SK-N-SH (cell line): ENCODE results near the gene KCNIP4. TPM values are rescaled to one million over a fixed set of nuclear protein-coding genes. Genes with fewer than 3 reads are reported as not detected.

Source experiments
- CTCF ChIA-PET: fragments of 300-600, 350-600 bp; formaldehyde crosslinking; extraction: SDS; loops from one replicate; lab custom pipeline; 2021; lab: Yijun Ruan, JAX
- POLR2A ChIA-PET: fragments of 350-600 bp; sonication (Branson Sonifier 250); formaldehyde crosslinking; extraction: SDS; loops from one replicate; lab custom pipeline; 2020; ENCODE audit warnings: antibody characterized with exemption, inconsistent platforms; lab: Yijun Ruan, JAX
- DNase-seq: peaks from one replicate; pipeline ENCODE4 v3.0.0; 2012
- H2AFZ ChIP-seq: fragments of 200-600 bp; sonication (generic); 2 replicates; pipeline ENCODE4 v1.8.1; 2016; ENCODE audit warnings: antibody characterized with exemption, mild to moderate bottlenecking, low read depth
- H3F3A ChIP-seq: fragments of 200-600 bp; sonication (generic); replicated peaks from 2 replicates; pipeline ENCODE3; 2016; ENCODE audit warnings: antibody characterized with exemption, mild to moderate bottlenecking; ENCODE audit not compliant: insufficient read depth
- H3K27ac ChIP-seq, 2 experiments: fragments of 200-500 bp in 1 of 2; fragments of 200-600 bp in 1 of 2; sonication (Bioruptor generic) in 1 of 2; sonication (generic), shearing (Covaris generic) in 1 of 2; 2 replicates each; pipeline versions ENCODE4 v1.5.1 to v1.6.1; 2014 to 2016; ENCODE audit warnings: low read depth in 2 of 2, inconsistent platforms in 1 of 2, low read length in 1 of 2, mild to moderate bottlenecking in 1 of 2, mixed read lengths in 1 of 2
- H3K27me3 ChIP-seq: fragments of 200-600 bp; sonication (generic), shearing (Covaris generic); 2 replicates; pipeline ENCODE4 v1.6.1; 2016; ENCODE audit warnings: mixed run types; ENCODE audit not compliant: insufficient read depth
- H3K36me3 ChIP-seq, 2 experiments: fragments of 200-500 bp in 1 of 2; fragments of 200-600 bp in 1 of 2; sonication (Bioruptor generic) in 1 of 2; sonication (generic) in 1 of 2; replicated peaks in 1 of 2; 2 replicates each; pipeline versions ENCODE3 to v1.5.1; 2014 to 2016; ENCODE audit warnings: low read length in 1 of 2, mild to moderate bottlenecking in 1 of 2; ENCODE audit not compliant: insufficient read depth in 2 of 2, control insufficient read depth in 1 of 2
- H3K4me1 ChIP-seq, 2 experiments: fragments of 200-500 bp in 1 of 2; fragments of 200-600 bp in 1 of 2; sonication (Bioruptor generic) in 1 of 2; sonication (generic), shearing (Covaris generic) in 1 of 2; 2 replicates each; pipeline versions ENCODE4 v1.5.1 to v1.6.1; 2014 to 2016; ENCODE audit warnings: low read depth in 1 of 2, low read length in 1 of 2, mixed run types in 1 of 2; ENCODE audit not compliant: insufficient read depth in 2 of 2, control insufficient read depth in 1 of 2
- H3K4me2 ChIP-seq: fragments of 200-600 bp; sonication (generic), shearing (Covaris generic); 2 replicates; pipeline ENCODE4 v1.6.1; 2017; ENCODE audit warnings: mixed run types
- H3K4me3 ChIP-seq, 2 experiments: fragments of 200-500 bp in 1 of 2; fragments of 200-600 bp in 1 of 2; sonication (Bioruptor generic) in 1 of 2; sonication (generic), shearing (Covaris generic) in 1 of 2; 2 replicates each; pipeline versions ENCODE4 v1.5.1 to v1.8.1; 2014 to 2016; ENCODE audit warnings: low read depth in 2 of 2, inconsistent platforms in 1 of 2, low read length in 1 of 2, mild to moderate bottlenecking in 1 of 2, mixed read lengths in 1 of 2, moderate library complexity in 1 of 2
- H3K79me2 ChIP-seq: fragments of 200-600 bp; sonication (generic); 2 replicates; pipeline ENCODE4 v1.8.1; 2017; ENCODE audit warnings: mild to moderate bottlenecking; ENCODE audit not compliant: insufficient read depth
- H3K9ac ChIP-seq: fragments of 200-600 bp; sonication (generic); 2 replicates; pipeline ENCODE4 v1.6.1; 2017; ENCODE audit warnings: mixed run types
- H3K9me2 ChIP-seq: fragments of 200-600 bp; sonication (generic); 2 replicates; pipeline ENCODE4 v1.6.1; 2017; ENCODE audit warnings: mixed run types
- H3K9me3 ChIP-seq: fragments of 200-600 bp; sonication (generic); 2 replicates; pipeline ENCODE4 v1.6.1; 2017; ENCODE audit warnings: mixed run types, mild to moderate bottlenecking, moderate library complexity
- H4K20me1 ChIP-seq: fragments of 200-600 bp; sonication (generic); 2 replicates; pipeline ENCODE4 v1.6.1; 2017; ENCODE audit warnings: mild to moderate bottlenecking, mixed run types; ENCODE audit not compliant: insufficient read depth
- CHD2 ChIP-seq: fragments of 150-350 bp; IDR thresholded peaks from 2 replicates; pipeline ENCODE4 v1.6.1; 2018; ENCODE audit warnings: low read length; ENCODE audit not compliant: partially characterized antibody
- CTCF ChIP-seq: fragments of 200-600 bp; sonication (generic); IDR thresholded peaks from 2 replicates; pipeline ENCODE4 v1.6.1; 2017; ENCODE audit warnings: antibody characterized with exemption, mild to moderate bottlenecking, moderate library complexity
- EZH2phosphoT487 ChIP-seq: fragments of 200-600 bp; sonication (generic); IDR thresholded peaks from 2 replicates; pipeline ENCODE4 v1.6.1; 2017; ENCODE audit warnings: low read depth, mixed run types, mild to moderate bottlenecking, antibody characterized with exemption, moderate library complexity, borderline replicate concordance
- FOSL2 ChIP-seq: IDR thresholded peaks from 2 replicates; pipeline ENCODE4 v1.4.0; 2012; ENCODE audit warnings: low read depth, mild to moderate bottlenecking, moderate library complexity, borderline replicate concordance
- IRF3 ChIP-seq: fragments of 150-350 bp; IDR thresholded peaks from 2 replicates; pipeline ENCODE4 v1.6.1; 2016; ENCODE audit warnings: mild to moderate bottlenecking, low read depth, low read length
- MEF2A ChIP-seq: IDR thresholded peaks from 2 replicates; pipeline ENCODE4 v1.4.0; 2012; ENCODE audit warnings: low read depth, borderline replicate concordance
- MXI1 ChIP-seq: IDR thresholded peaks from 2 replicates; pipeline ENCODE4 v1.6.1; 2012; ENCODE audit warnings: mild to moderate bottlenecking, low read depth, low read length, improper control_type of control experiment
- NFIC ChIP-seq: IDR thresholded peaks from 2 replicates; pipeline ENCODE4 v1.4.0; 2012; ENCODE audit warnings: borderline replicate concordance
- NRF1 ChIP-seq: IDR thresholded peaks from 2 replicates; pipeline ENCODE4 v1.6.1; 2012; ENCODE audit warnings: low read depth, mild to moderate bottlenecking, low read length
- PBX3 ChIP-seq: IDR thresholded peaks from 2 replicates; pipeline ENCODE4; 2012
- RCOR1 ChIP-seq: fragments of 150-350 bp; IDR thresholded peaks from 2 replicates; pipeline ENCODE4 v1.6.1; 2017; ENCODE audit warnings: antibody characterized with exemption, low read length
- REST ChIP-seq: IDR thresholded peaks from 2 replicates; pipeline ENCODE4 v1.6.1; 2012; ENCODE audit warnings: mild to moderate bottlenecking, low read depth, low read length, moderate library complexity
- RXRA ChIP-seq: IDR thresholded peaks from 2 replicates; pipeline ENCODE4 v1.4.0; 2012; ENCODE audit warnings: low read depth, mild to moderate bottlenecking, borderline replicate concordance
- SMC3 ChIP-seq: IDR thresholded peaks from 2 replicates; pipeline ENCODE4 v1.6.1; 2012; ENCODE audit warnings: low read depth, low read length, improper control_type of control experiment
- TEAD4 ChIP-seq: IDR thresholded peaks from 2 replicates; pipeline ENCODE4 v1.4.0; 2012; ENCODE audit warnings: mild to moderate bottlenecking, borderline replicate concordance; ENCODE audit not compliant: insufficient read depth
- USF1 ChIP-seq: IDR thresholded peaks from 2 replicates; pipeline ENCODE4 v1.4.0; 2012; ENCODE audit warnings: low read depth, borderline replicate concordance
- ZBTB33 ChIP-seq: IDR thresholded peaks from 2 replicates; pipeline ENCODE4 v1.4.0; 2012; ENCODE audit warnings: low read depth, borderline replicate concordance
- WGBS: methylation state at CpG from one replicate; pipeline ENCODE4 v1.1.6; 2017; ENCODE audit warnings: low lambda C conversion rate; 5-methylcytosine and 5-hydroxymethylcytosine counted together
- polyA plus RNA-seq, 3 experiments: library from polyadenylated mRNA; depleted of rRNA; stranded (reverse); fragments of >200 nt; gene quantifications; 2 replicates each; pipeline ENCODE4 v1.2.3, GENCODE V29; 2012

KCNIP4 gene
- polyA plus RNA-seq, 1 of the 3 experiments (the other 2 are of a cell fraction) = 0.18 TPM

- Histone ChIP-seq H3K27ac (no peak overlapping the region), H4K20me1 (no peaks in the 10 kb centered on the region), H3F3A (no peaks in the 10 kb centered on the region), H3K4me3 (no peak overlapping the region), H2AFZ (no peak overlapping the region), H3K79me2 (no peaks in the 10 kb centered on the region), H3K4me2 (no peak overlapping the region), H3K4me1 (no peaks in the 10 kb centered on the region; a peak in 1 of 4 replicates), H3K9ac (no peak overlapping the region), H3K9me3 (no peaks in the 10 kb centered on the region), H3K27me3 (no peaks in the 10 kb centered on the region), H3K36me3 (no peaks in the 10 kb centered on the region), H3K9me2 (no peaks in the 10 kb centered on the region)
- TF ChIP-seq FOSL2 (no peak), CHD2 (no peak), NFIC (no peak), MEF2A (no peak), REST (no peak), ZBTB33 (no peak), EZH2phosphoT487 (no peak)
- ChIA-PET POLR2A (no interaction called here), CTCF (no interaction called here)
- no peak for DNase-seq
Measured at GRCh38 chr4:21211846-21212245, 736.7 kb downstream of the KCNIP4 start.

GRCh38 chr4:21209860-21210259 is 738.7 kb downstream of the KCNIP4 start:
- no peaks in the 10 kb centered on the region for H3F3A ChIP-seq
- H3K27ac ChIP-seq = no peak overlapping the region
- no peaks in the 10 kb centered on the region for H3K27me3 ChIP-seq
- WGBS = 23% methylated on average over 2 of the region's 2 CpGs
- H3K4me1 ChIP-seq = peaks cover 0 to 3% of the 10 kb centered on the region in 2 experiments; a peak in 1 of 4 replicates
- no peaks in the 10 kb centered on the region for H3K36me3 ChIP-seq
- H3K4me2 ChIP-seq = no peak overlapping the region
- no peak overlapping the region for H3K9ac ChIP-seq
- no peak overlapping the region for H3K4me3 ChIP-seq
- H4K20me1 ChIP-seq = no peaks in the 10 kb centered on the region
- H3K79me2 ChIP-seq = no peaks in the 10 kb centered on the region
- H3K9me2 ChIP-seq = no peaks in the 10 kb centered on the region
- no peak overlapping the region for H2AFZ ChIP-seq
- ChIA-PET CTCF (interaction anchor here (1.7 kb wide), 1 partner anchor 15 kb away, joined by 4 read pairs; no protein-coding TSS in a partner anchor), POLR2A (no interaction called here)
- no peaks in the 10 kb centered on the region for H3K9me3 ChIP-seq
- no peak for DNase-seq
- TF ChIP-seq RCOR1 (no peak), TEAD4 (no peak), SMC3 (no peak), MXI1 (no peak), IRF3 (no peak), CHD2 (no peak), CTCF (no peak), NRF1 (no peak), PBX3 (no peak), RXRA (no peak), USF1 (no peak)
